ENCODE data around the gene CAB39.

CAB39 gene

DNA sequence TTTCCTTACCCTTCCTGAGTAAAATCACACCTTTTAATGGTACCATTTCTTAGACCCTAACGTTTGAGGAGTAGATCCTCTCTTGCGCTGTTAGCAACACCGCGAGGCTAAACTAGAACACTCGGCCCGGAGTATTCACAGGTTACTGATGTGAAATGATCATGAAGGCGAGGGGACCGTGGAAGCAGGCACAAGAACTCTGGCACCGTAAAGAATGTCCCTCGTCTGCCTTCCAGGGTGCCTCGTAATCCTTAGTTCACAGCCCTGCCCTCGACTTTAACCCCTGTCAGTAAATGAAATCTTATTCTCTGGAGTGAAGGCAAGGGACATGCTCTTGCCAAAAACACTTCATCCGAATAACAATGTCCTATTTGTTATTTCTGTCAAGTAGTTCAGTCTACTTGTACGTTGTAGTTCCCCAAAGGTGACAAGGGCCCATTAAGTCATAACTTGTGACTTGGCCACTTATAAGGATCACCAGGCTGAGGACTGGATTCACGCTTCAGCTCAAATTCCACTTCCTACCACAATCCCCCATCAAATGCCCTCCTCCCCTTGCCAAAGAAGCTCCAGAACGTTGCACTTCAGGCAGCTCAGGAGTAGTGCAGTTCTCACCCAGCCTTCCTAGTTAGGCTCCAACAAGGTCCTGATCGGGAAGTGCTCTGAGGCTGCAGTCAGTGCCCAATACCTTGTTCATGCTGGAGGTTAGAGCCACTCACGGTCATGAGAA lies 108.8 kb downstream of the CAB39 start:
- DNase-seq (ENCODE audit: low spot score): no peak
- H3K4me3 ChIP-seq: no peak overlapping the region
- TF ChIP-seq, protein P1, sequence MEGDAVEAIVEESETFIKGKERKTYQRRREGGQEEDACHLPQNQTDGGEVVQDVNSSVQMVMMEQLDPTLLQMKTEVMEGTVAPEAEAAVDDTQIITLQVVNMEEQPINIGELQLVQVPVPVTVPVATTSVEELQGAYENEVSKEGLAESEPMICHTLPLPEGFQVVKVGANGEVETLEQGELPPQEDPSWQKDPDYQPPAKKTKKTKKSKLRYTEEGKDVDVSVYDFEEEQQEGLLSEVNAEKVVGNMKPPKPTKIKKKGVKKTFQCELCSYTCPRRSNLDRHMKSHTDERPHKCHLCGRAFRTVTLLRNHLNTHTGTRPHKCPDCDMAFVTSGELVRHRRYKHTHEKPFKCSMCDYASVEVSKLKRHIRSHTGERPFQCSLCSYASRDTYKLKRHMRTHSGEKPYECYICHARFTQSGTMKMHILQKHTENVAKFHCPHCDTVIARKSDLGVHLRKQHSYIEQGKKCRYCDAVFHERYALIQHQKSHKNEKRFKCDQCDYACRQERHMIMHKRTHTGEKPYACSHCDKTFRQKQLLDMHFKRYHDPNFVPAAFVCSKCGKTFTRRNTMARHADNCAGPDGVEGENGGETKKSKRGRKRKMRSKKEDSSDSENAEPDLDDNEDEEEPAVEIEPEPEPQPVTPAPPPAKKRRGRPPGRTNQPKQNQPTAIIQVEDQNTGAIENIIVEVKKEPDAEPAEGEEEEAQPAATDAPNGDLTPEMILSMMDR (IDR thresholded peaks at IDR 0.05): no peak
- no peak overlapping the region for H3K27ac ChIP-seq

DNA sequence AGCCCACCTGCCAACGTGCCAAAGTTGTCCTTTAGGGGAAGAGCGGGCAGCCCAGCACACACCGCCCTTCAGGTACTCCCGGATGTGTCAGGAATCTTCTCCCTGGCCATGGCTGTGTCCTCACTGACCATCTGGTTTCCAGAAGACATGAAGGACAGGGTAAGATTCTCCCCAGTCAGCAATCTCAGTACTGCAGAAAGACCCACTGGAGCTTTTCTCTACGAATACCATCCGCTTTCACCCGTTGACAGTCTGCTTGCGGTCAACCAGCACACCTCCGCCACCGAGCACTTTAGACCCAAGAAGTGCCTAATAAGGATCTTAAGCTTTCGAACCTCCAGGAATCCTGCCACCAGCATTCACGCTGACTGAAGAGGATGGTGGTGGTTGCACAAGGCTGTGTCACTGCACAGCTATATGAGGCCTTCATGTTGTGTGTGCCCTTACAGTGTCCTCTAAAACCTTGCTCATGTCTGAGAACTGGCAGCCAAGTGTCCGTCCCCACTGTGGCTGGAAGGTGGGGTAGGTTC lies 109.4 kb downstream of the CAB39 start:
- Histone ChIP-seq H3K4me3 (no peak overlapping the region), H3K27ac (no peak overlapping the region)
- TF ChIP-seq, protein P1 (IDR thresholded peaks at IDR 0.05): no peak
- DNase-seq (ENCODE audit: low spot score): no peak

DNA sequence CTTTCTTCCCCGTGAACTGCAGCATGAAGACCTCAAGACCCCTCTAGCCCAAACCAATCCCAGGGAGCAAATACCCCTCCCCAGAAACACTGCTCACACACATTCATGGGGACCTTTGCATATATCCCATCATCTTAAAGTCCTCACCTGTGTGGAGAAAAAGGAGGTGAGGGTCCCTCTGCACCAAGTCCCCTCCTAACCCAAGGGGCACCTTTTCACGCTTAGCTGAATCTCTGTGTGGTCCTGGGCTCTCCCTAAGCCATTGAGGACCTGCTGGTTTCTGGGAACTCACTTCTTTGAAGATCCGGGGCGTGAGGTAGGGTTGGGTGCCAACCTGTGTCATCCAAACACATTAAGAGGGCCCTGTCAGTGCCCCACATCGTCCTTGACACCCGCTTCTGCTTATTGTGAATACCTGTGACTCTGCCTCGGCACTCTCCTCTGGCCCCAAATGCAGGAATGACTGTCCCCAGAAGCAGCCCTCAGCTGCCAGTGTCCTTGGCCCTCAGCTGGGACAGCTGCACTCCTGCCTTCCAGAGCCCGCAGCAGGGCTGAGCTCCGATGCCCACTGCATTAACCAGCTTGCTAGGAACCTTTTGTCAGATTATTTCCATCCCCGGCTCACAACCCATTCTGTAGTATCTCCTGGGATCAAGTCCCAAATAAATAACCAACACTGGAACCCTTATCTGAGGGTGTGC lies 110.8 kb downstream of the CAB39 start:
- H3K27ac ChIP-seq: no peak overlapping the region
- no peak overlapping the region for H3K4me3 ChIP-seq
- TF ChIP-seq, protein P1 (IDR thresholded peaks at IDR 0.05): no peak
- no peak for DNase-seq (ENCODE audit: low spot score)

DNA sequence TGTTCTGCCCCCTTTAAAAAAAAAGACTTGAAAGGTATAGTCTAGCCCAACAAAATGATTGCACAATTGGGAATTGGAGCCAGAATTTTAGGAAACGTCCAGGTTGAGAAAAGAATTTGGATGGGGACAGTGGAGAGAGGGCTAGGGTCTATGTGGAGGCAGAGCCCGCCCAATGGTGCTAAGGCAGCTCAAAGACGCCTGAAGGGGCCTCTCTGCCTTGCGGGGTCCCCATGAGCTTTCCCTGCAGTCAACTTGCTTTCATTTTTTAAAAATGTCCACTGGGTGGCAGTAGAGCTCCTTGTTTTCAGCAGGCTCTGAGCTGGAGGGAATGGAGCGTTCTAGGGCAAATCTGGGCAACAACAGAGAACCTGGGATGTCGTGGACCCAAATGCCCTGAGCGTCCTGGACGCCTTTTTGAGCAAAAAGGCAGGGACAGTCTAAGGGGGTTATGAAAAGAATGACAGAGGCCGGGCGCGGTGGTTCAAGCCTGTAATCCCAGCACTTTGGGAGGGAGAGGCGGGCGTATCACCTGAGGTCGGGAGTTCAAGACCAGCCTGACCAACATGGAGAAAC lies 111.8 kb downstream of the CAB39 start:
- H3K27ac ChIP-seq: no peak overlapping the region
- H3K4me3 ChIP-seq: peak overlapping the region; percentile 55
- no peak for DNase-seq (ENCODE audit: low spot score)
- TF ChIP-seq, protein P1 (IDR thresholded peaks at IDR 0.05): peak; percentile 63

DNA sequence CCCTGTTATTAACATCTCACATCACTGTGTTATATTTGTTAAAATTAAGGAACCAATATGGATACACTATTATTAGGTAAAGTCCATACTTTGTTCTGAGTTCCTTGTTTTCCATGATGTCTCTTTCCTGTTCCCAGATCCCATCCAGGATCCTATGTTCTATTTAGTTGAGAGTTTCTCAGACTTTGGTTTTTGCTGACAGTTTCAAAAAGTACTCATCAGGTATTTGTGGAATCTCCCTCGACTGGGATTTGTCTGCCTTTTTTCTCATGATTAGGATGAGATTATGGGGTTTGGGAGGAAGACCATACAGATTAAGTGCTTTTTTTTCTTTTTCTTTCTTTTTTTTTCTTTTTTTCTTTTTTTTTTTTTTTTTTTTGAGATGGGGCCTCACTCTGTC lies 112.7 kb downstream of the CAB39 start:
- no peak for DNase-seq (ENCODE audit: low spot score)
- TF ChIP-seq, protein P1 (IDR thresholded peaks at IDR 0.05): no peak
- Histone ChIP-seq H3K27ac (no peak overlapping the region), H3K4me3 (no peak overlapping the region)

DNA sequence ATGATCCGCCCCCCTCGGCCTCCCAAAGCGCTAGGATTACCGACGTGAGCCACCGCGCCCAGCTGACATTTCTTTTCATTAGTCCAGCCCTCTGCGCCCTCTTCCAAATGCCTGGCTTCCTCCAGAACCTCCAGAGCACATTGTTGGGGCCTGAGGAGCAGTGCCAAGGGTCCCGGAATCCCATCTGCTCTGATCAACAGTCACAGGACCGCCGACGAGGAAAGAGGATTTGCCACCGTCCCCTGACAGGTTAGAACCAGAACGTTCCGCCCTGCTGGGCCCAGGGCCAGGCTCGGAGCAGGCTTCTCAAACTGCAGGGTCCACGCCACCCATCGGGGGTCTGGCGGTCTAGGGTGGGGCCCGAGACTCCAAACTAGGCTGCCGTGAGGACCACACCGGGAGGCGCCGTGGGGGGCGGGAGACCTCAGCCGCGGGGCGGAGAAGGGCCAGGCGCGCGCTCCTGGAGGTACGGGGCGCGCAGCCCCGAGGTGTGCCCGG lies 115.2 kb downstream of the CAB39 start:
- peak overlapping the region; percentile 64 for H3K4me3 ChIP-seq
- TF ChIP-seq, protein P1 (IDR thresholded peaks at IDR 0.05): no peak
- DNase-seq (ENCODE audit: low spot score): no peak
- H3K27ac ChIP-seq: no peak overlapping the region
